ENCODE results near the gene RBMX. TPM values are rescaled to one million over a fixed set of nuclear protein-coding genes. Genes with fewer than 3 reads are reported as not detected.

Gene RBMX
- total and polyA plus RNA-seq, 2 of the 4 experiments (the other 2 are of a cell fraction): 151 to 337 TPM

DNA sequence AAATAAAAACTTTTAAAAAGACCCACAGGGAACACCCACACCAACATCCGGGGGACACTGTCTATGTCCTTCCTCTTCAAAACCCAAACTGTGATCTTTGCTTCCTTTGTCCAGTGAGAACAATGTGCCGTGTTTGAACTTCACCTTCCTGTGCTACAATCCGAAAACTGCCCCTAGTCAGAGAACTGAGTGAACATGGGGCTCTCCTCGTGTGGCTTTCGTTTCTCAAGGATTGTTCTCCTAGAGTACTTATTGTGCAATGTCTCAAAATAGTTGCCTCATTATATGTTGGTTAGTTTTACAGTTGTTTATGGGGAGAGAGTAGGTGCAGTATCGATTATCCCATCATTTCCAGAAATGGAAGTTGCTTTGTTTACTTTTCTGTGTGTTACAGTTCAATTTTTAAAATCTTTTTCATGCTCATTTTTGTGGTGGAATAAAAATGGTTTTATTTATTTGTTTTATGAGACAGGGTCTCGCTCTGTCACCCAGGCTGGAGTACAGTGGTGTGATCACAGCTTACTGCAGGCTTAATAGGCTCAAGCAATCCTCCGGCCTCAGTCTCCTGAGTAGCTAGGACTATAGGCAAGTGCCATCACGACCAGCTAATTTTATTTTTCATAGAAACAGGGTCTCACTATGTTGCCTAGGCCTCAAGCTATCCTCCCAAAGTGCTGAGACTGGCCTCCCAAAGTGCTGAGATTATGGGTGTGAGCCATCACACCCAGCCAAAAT lies 29.9 kb downstream of the RBMX start:
- intact Hi-C loops (cut with micrococcal nuclease): no loop called here
- CTCF ChIA-PET: no interaction called here
- ATAC-seq (ENCODE audit: low read depth): no peak
- H2BK20ac ChIP-seq (ENCODE audit: low read depth, low read length): no peak overlapping the region
- no peak overlapping the region for H2BK120ac ChIP-seq (ENCODE audit: low read depth, low read length)
- H3K79me1 ChIP-seq (ENCODE audit: low read depth in 1 of 2, low read length in 2 of 2): no peaks in the 10 kb centered on the region; a peak in 1 of 4 replicates
- no peaks in the 10 kb centered on the region for H3K4me1 ChIP-seq (ENCODE audit: control insufficient read depth, insufficient read depth, low read length)
- no peak overlapping the region for H2AFZ ChIP-seq (replicated peaks; ENCODE audit: low read length, poor library complexity)
- H4K20me1 ChIP-seq (ENCODE audit: insufficient read depth, low read length): no peaks in the 10 kb centered on the region
- H3K4me2 ChIP-seq (ENCODE audit: low read depth, low read length): no peak overlapping the region
- 100% methylated on average over 1 of the region's 9 CpGs; no CpG with 5 or more reads in 1 of the 2 experiments for WGBS, 2 experiments (ENCODE audit: extremely low coverage in 2 of 2, insufficient read length in 1 of 2)
- in situ Hi-C loops (cut with MboI; ENCODE audit: low sequenced_read_pairs): no loop called here
- no peak overlapping the region for H3K56ac ChIP-seq (ENCODE audit: extremely low read depth, insufficient read depth, low read length)
- H3K9ac ChIP-seq (ENCODE audit: low read depth, low read length): no peak overlapping the region
- H4K5ac ChIP-seq (ENCODE audit: low read depth, low read length): no peak overlapping the region
- H3K14ac ChIP-seq (replicated peaks; ENCODE audit: low read depth, low read length): no peak overlapping the region
- H3K4me3 ChIP-seq (ENCODE audit: insufficient read depth, low read depth, low read length): no peak overlapping the region
- H3K9me1 ChIP-seq (ENCODE audit: insufficient read depth, low read length): no peaks in the 10 kb centered on the region
- POLR2A ChIA-PET (ENCODE audit: unreplicated experiment): no interaction called here
- H3K36me3 ChIP-seq (ENCODE audit: control insufficient read depth, insufficient read depth, low read length): peaks cover 11% of the 10 kb centered on the region; the same call in 1 of the 2 replicates
- no peak overlapping the region for H4K8ac ChIP-seq (ENCODE audit: low read depth in 2 of 2, low read length in 2 of 2)
- no peak overlapping the region for H3K18ac ChIP-seq (ENCODE audit: low read depth, low read length)
- H2AK5ac ChIP-seq (ENCODE audit: low read depth, low read length): no peak overlapping the region
- peak overlapping the region; percentile 6; the same call in 1 of the 2 replicates for H3K27ac ChIP-seq (ENCODE audit: insufficient read depth, low read length)
- no peaks in the 10 kb centered on the region for H3K9me3 ChIP-seq (ENCODE audit: control insufficient read depth, insufficient read depth, low read length)
- H2AK9ac ChIP-seq (replicated peaks; ENCODE audit: low read depth, low read length, poor library complexity): no peak overlapping the region
- H3K23ac ChIP-seq (ENCODE audit: low read depth, low read length): no peak overlapping the region
- no peak for DNase-seq
- no peak overlapping the region for H4K91ac ChIP-seq (ENCODE audit: insufficient read depth, low read depth, low read length)
- no TSS peak for BruUV-seq (replicated peaks)
- no peak overlapping the region for H2BK5ac ChIP-seq (ENCODE audit: low read depth, low read length, poor library complexity, severe bottlenecking)
- no peaks in the 10 kb centered on the region for H3K27me3 ChIP-seq (ENCODE audit: control insufficient read depth, insufficient read depth, low read length)
- dilution Hi-C loops (cut with HindIII; ENCODE audit: low sequenced_read_pairs, unreplicated experiment): no loop called here
- TF ChIP-seq CEBPB (IDR thresholded peaks at IDR 0.05; ENCODE audit: low read depth, low read length) (peak; percentile 88), CHD1 (IDR thresholded peaks at IDR 0.05; ENCODE audit: low read depth, low read length) (no peak)
- H3K4ac ChIP-seq (ENCODE audit: low read depth, low read length): no peak overlapping the region
- H2BK15ac ChIP-seq (ENCODE audit: low read depth, low read length): no peak overlapping the region
